HepG2 (cell line): ENCODE results near the gene SMAD7. TPM values are rescaled to one million over a fixed set of nuclear protein-coding genes. Genes with fewer than 3 reads are reported as not detected.

Experiments used
- ATF4 ChIP-seq, 2 experiments: fragments of 450-650 bp in 1 of 2; sonication (generic) in 1 of 2; formaldehyde crosslinking; IDR thresholded peaks; 2 replicates each; pipeline versions ENCODE4 v1.5.0 to v1.8.0; 2020 to 2022; ENCODE audit warnings: mild to moderate bottlenecking in 1 of 2, missing genetic modification reagents in 1 of 2
- CTCF ChIP-seq: sonication (generic); formaldehyde crosslinking; IDR thresholded peaks from 2 replicates; pipeline ENCODE4 v1.5.0; 2020; ENCODE audit warnings: mild to moderate bottlenecking, missing genetic modification reagents, moderate library complexity
- DR1 ChIP-seq: sonication (generic); formaldehyde crosslinking; IDR thresholded peaks from 2 replicates; pipeline ENCODE4 v1.8.0; 2021; ENCODE audit warnings: mild to moderate bottlenecking, missing genetic modification reagents, inconsistent platforms
- EZH2 ChIP-seq: conservative IDR thresholded peaks from 2 replicates; pipeline ENCODE4 v1.6.1; 2012; ENCODE audit warnings: mild to moderate bottlenecking, low read depth, low read length, moderate library complexity
- FOSL2 ChIP-seq: sonication (generic); formaldehyde crosslinking; IDR thresholded peaks from 2 replicates; pipeline ENCODE4 v1.4.0; 2020; ENCODE audit warnings: missing genetic modification reagents
- HNF4A ChIP-seq: sonication (generic); formaldehyde crosslinking; IDR thresholded peaks from 2 replicates; pipeline ENCODE4 v1.4.0; 2020; ENCODE audit warnings: missing genetic modification reagents
- MAFF ChIP-seq: IDR thresholded peaks from 2 replicates; pipeline ENCODE4 v1.6.1; 2011; ENCODE audit warnings: low read depth, low read length, improper control_type of control experiment
- NONO ChIP-seq, 2 experiments: fragments of 450-650 bp in 1 of 2; sonication (generic) in 1 of 2; formaldehyde crosslinking in 1 of 2; IDR thresholded peaks in 1 of 2; conservative IDR thresholded peaks in 1 of 2; 2 replicates each; pipeline versions ENCODE4 v1.6.1 to v1.8.0; 2017 to 2022; ENCODE audit warnings: mild to moderate bottlenecking in 1 of 2, missing genetic modification reagents in 1 of 2, moderate library complexity in 1 of 2
- NR2F2 ChIP-seq: IDR thresholded peaks from 2 replicates; pipeline ENCODE4 v1.6.1; 2012; ENCODE audit warnings: low read depth, inconsistent platforms, borderline replicate concordance
- SOX6 ChIP-seq, 2 experiments: fragments of 450-650 bp in 1 of 2; sonication (generic) in 1 of 2; formaldehyde crosslinking in 1 of 2; IDR thresholded peaks; 2 replicates each; pipeline versions ENCODE4 v1.4.0 to v1.6.1; 2017 to 2020; ENCODE audit warnings: antibody characterized with exemption in 1 of 2, mild to moderate bottlenecking in 1 of 2, missing genetic modification reagents in 1 of 2
- TBX3 ChIP-seq: fragments of 450-650 bp; IDR thresholded peaks from 2 replicates; pipeline ENCODE4 v1.6.1; 2017; ENCODE audit warnings: antibody characterized with exemption, mild to moderate bottlenecking, inconsistent platforms, borderline replicate concordance
- ZBTB10 ChIP-seq: sonication (generic); formaldehyde crosslinking; IDR thresholded peaks from 2 replicates; pipeline ENCODE4 v1.4.0; 2020; ENCODE audit warnings: missing genetic modification reagents, borderline replicate concordance
- ZBTB14 ChIP-seq: sonication (generic); formaldehyde crosslinking; IDR thresholded peaks from 2 replicates; pipeline ENCODE4 v1.4.0; 2020; ENCODE audit warnings: missing genetic modification reagents
- ZNF17 ChIP-seq: sonication (generic); formaldehyde crosslinking; IDR thresholded peaks from 2 replicates; pipeline ENCODE4 v1.5.0; 2020; ENCODE audit warnings: mild to moderate bottlenecking, missing genetic modification reagents
- polyA plus RNA-seq, 8 experiments: library from polyadenylated mRNA; depleted of rRNA in 3 of 8; stranded (reverse) in 7 of 8; unstranded in 1 of 8; fragments of >200 nt; fragmentation: Illumina TruSeq in 4 of 8; extraction: Trizol in 4 of 8; gene quantifications; 2 replicates each; pipeline versions ENCODE4 v1.2.1 to v1.2.3, GENCODE V29; 2011 to 2016; ENCODE audit warnings: low read depth in 4 of 8, missing spikeins in 1 of 8, mixed read lengths in 1 of 8; ENCODE audit not compliant: insufficient read depth in 1 of 8
- total RNA-seq, 5 experiments: library from RNA; depleted of rRNA; stranded (reverse); fragments of >200 nt; fragmentation: Illumina TruSeq; extraction: Trizol; gene quantifications; 2 replicates each; pipeline ENCODE4 v1.2.3, GENCODE V29; 2016; ENCODE audit warnings: low read depth in 1 of 5
- TF ChIP-seq, protein P1 (sequence below): IDR thresholded peaks from 2 replicates; pipeline ENCODE4 v1.6.1; 2012; ENCODE audit warnings: low read length, improper control_type of control experiment

Gene SMAD7
- total and polyA plus RNA-seq, 2 of the 13 experiments (the other 11 are each of a cell fraction or from before 2014, with no cell fraction given): 17.4 to 24.7 TPM

DNA sequence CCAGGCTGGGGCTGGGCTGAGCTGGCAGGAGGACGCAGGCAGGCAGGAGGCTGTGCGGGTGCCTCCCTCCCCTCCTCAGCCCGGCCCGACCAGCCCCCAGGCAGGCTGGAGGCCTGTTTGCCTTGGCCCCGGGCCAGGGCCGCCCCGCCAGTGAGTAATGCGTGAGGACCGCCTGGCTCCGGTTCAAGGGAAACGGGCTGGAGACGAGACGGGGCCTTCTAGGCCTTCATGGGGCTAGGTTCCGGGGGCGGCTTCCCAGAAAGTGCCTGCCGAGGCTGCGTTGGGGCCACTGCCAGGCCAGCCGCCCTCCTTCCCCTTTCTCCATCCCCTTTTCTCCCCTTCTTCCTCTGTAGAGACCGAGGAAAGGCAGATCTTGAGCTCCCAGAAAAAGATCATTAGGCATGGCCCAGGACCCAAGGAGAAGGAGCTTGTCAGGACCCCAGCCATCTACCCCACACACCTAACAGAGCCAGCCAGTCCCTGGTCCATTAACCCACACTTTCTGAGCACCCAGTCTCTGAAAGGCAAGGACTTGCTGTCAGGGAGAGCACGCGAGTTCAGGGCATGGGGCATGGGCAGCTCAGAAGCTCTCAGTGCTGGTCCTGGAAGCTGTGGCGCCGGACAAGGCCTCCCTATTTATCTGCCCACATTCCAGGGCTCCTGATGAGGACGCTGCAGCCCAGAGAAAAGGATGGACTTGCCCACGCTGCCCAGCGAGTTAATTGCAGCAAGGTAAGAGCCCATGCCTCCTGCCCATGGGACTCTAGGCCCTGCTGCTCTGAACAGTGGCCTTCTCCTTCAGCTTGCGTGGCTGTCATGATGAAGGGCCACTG is 48.5 kb downstream of the SMAD7 start (continued):
- TF ChIP-seq, protein P1, sequence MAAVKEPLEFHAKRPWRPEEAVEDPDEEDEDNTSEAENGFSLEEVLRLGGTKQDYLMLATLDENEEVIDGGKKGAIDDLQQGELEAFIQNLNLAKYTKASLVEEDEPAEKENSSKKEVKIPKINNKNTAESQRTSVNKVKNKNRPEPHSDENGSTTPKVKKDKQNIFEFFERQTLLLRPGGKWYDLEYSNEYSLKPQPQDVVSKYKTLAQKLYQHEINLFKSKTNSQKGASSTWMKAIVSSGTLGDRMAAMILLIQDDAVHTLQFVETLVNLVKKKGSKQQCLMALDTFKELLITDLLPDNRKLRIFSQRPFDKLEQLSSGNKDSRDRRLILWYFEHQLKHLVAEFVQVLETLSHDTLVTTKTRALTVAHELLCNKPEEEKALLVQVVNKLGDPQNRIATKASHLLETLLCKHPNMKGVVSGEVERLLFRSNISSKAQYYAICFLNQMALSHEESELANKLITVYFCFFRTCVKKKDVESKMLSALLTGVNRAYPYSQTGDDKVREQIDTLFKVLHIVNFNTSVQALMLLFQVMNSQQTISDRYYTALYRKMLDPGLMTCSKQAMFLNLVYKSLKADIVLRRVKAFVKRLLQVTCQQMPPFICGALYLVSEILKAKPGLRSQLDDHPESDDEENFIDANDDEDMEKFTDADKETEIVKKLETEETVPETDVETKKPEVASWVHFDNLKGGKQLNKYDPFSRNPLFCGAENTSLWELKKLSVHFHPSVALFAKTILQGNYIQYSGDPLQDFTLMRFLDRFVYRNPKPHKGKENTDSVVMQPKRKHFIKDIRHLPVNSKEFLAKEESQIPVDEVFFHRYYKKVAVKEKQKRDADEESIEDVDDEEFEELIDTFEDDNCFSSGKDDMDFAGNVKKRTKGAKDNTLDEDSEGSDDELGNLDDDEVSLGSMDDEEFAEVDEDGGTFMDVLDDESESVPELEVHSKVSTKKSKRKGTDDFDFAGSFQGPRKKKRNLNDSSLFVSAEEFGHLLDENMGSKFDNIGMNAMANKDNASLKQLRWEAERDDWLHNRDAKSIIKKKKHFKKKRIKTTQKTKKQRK: no peak
- TF ChIP-seq ZBTB10 (CRISPR knock-in tag) (no peak; the same call in 1 of the 2 replicates), TBX3 (no peak), FOSL2 (CRISPR knock-in tag) (peak; percentile 98), NONO (IDR thresholded peaks at IDR 0.05) (no peak), NONO (CRISPR knock-in tag; conservative IDR thresholded peaks at IDR 0.05) (peak; percentile 84), NR2F2 (no peak), CTCF (peak; percentile 65), ZBTB14 (CRISPR knock-in tag) (no peak), ATF4 (CRISPR knock-in tag; IDR thresholded peaks at IDR 0.05) (no peak), SOX6 (IDR thresholded peaks at IDR 0.05) (no peak), SOX6 (CRISPR knock-in tag; IDR thresholded peaks at IDR 0.05) (peak; percentile 87), HNF4A (CRISPR knock-in tag) (peak; percentile 58), MAFF (no peak), DR1 (CRISPR knock-in tag) (peak; percentile 77), EZH2 (no peak), ZNF17 (CRISPR knock-in tag) (no peak)
